Heart right ventricle (tissue), 16 donors: ENCODE measurements around the gene ARHGEF19. TPM values are rescaled to one million over a fixed set of nuclear protein-coding genes. Genes with fewer than 3 reads are reported as not detected.
A peak's percentile ranks its signal among the peaks of the same experiment; 100 is the strongest.
"Not testable (repeated sequence)": the region's sequence is repeated elsewhere in the genome, so short reads cannot be mapped to it uniquely, and the experiment has no call there.

Experiments used
- ATAC-seq, 8 donors: fragments of 200-7000 bp; cut with Tn5 transposase; one replicate each; pipeline ENCODE4 v1.9.1; 2020; ENCODE audit warnings: mild to moderate bottlenecking in 8 of 8, moderate library complexity in 8 of 8, moderate number of reproducible peaks in 1 of 8
- DNase-seq, 2 donors: peaks; one replicate each; pipeline ENCODE4 v3.0.0-alpha.2; 2020
- H3K27ac ChIP-seq, 10 donors: fragments of 200-600 bp; sonication (generic) in 2 of 10; one replicate each; pipeline versions ENCODE4 v1.5.0 to v1.8.0; 2020 to 2022; ENCODE audit warnings: mild to moderate bottlenecking in 3 of 10
- H3K27me3 ChIP-seq, 7 donors: fragments of 200-600 bp; one replicate each; pipeline ENCODE4 v1.8.0; 2021 to 2022; ENCODE audit warnings: mild to moderate bottlenecking in 2 of 7
- H3K36me3 ChIP-seq, 9 donors: fragments of 200-600 bp; sonication (generic) in 1 of 9; one replicate each; pipeline versions ENCODE4 v1.5.0 to v1.8.0; 2020 to 2022; ENCODE audit warnings: mild to moderate bottlenecking in 2 of 9
- H3K4me1 ChIP-seq, 9 donors: fragments of 200-600 bp; sonication (generic) in 1 of 9; one replicate each; pipeline versions ENCODE4 v1.5.0 to v1.8.0; 2020 to 2022; ENCODE audit warnings: mild to moderate bottlenecking in 4 of 9
- H3K4me3 ChIP-seq, 10 donors: fragments of 200-600 bp; sonication (generic) in 2 of 10; one replicate each; pipeline versions ENCODE4 v1.5.0 to v1.8.0; 2020 to 2022; ENCODE audit warnings: mild to moderate bottlenecking in 7 of 10, moderate library complexity in 2 of 10
- H3K9me3 ChIP-seq, 11 donors: fragments of 200-600 bp in 10 of 11; sonication (generic) in 2 of 11; one replicate each; pipeline versions ENCODE4 v1.5.0 to v1.8.0; 2013 to 2022; ENCODE audit warnings: mild to moderate bottlenecking in 2 of 11, control low read depth in 1 of 11, moderate library complexity in 1 of 11
- WGBS, 2 donors: extraction: QIAGEN DNeasy Blood & Tissue Kit; methylation state at CpG; one replicate each; pipeline ENCODE4 v1.1.7; 2013; ENCODE audit warnings: inconsistent platforms in 1 of 2; 5-methylcytosine and 5-hydroxymethylcytosine counted together
- intact Hi-C, 10 donors: fragments of 100-400 bp; cut with DNase I; formaldehyde crosslinking; loops; one replicate each; pipeline versions ENCODE4 v1.11.1 to v1.14.2; 2022
- polyA plus RNA-seq, 2 donors: library from polyadenylated mRNA; stranded (reverse); fragments of 200-250 nt; gene quantifications; one replicate each; pipeline ENCODE4 v1.2.3, GENCODE V29; 2013
- total RNA-seq, 10 donors: library from RNA; stranded (reverse); fragmentation: NEBNext Ultra II Directional in 3 of 10; extraction: Animal tissue kit (Norgen Biotek cat#: 25700) in 3 of 10; gene quantifications; one replicate each; pipeline versions ENCODE4 v1.2.1 to v1.2.4, GENCODE V29; 2021 to 2023
- TF ChIP-seq, protein P1 (sequence below), 9 donors: fragments of 200-600 bp; sonication (generic) in 2 of 9; IDR thresholded peaks; one replicate each; pipeline versions ENCODE4 v1.5.0 to v1.8.0; 2021 to 2022; ENCODE audit warnings: antibody characterized with exemption in 9 of 9, mild to moderate bottlenecking in 5 of 9, moderate library complexity in 1 of 9
- donor health status: Arrhythmogenic right ventricular cardiomyopathy.
- donor health status: ischemic (EF 13 %, LVEDD 7.1; RV severe dilation, severe dysfunction).
- donor health status: healthy with polysubstance abuse.
- donor health status: DM: no; HTN: yes; CAD: no.
- donor health status: DM: no; HTN: no; CAD: no.
- donor health status: ischemic (EF 25% LVEDD 6.9; RV normal size, moderate dysfunction).
- donor health status: ischemic (EF 25% LVEDD 5.7; RV mildly dilated, moderate dysfunction).
- donor health status: healthy.
- donor health status: DM: yes; HTN: yes; CAD: no.
- donor health status: Ischemic cardiomyopathy.
- donor health status: ischemic (EF 35%, LVEDD 5.7; RV mildly dilated, moderate dysfunction).
- donor health status: nonischemic (EF 11% LVEDD 7.7; RV severe dilation, severe dysfunction).
- donor health status: DM: yes; HTN: yes; CAD: no.
- donor health status: PGD.
- donor health status: ischemic (EF 29% LVEDD 5.4; RV normal size, mild dysfunction).
- donor health status: nonischemic (EF 23%, LVEDD 6.1; RV moderate dilation, normal function).

The ARHGEF19 gene
- total and polyA plus RNA-seq, 12 donors, result 0.49 to 5.4 (median 1.6) TPM

DNA sequence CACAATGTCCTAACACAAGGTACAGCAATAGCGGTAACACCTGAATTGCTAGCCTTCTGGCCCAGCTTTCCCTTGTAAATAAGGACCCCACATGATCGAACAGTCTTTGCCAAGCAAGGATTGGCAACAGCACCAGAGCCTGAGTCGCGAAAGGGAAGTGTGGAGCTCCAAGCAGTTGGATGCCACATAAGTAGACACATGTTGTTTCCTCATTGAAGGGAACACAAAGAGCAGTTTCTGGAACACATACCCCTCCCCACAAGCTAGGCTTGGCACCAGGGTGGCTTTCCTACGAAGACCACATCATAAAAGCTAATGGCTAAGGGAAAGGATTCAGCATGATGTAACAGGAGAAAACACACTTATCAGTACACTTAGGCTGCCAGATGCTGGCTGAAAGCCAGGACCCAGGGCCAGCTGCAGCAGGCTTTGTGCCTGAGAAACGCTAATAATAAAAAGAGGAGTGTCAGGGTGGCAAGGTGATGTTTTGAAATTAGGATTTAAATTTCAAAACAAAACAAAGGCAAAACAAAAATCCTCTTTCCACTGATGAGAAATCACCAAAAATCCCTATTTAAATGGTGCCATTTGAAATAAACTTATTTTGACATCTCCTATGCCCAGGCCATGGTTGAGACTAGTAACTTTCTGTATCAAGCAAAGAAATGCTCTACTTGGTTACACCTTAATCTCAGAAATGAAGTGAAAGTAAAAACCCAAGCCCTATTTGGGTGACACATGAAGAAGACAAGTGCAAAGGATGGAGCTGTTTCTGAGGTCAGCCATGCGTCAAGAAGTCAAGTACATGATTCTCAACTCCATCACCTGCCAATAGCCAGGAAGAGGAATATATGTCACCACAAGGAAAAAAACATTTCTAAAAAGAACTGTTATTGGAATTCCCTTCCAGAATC lies 36.4 kb upstream of the ARHGEF19 start:
- Histone ChIP-seq H3K27ac (peak overlapping the region; percentile 50 to 97 (median 72)), H3K4me3 (no peak overlapping the region), H3K27me3 (no peaks in the 10 kb centered on the region), H3K4me1 (peaks cover 26 to 72% (median 58%) of the 10 kb centered on the region in 9 donors), H3K9me3 (no peaks in the 10 kb centered on the region), H3K36me3 (peaks cover 0 to 56% (median 11%) of the 10 kb centered on the region in 9 donors)
- DNase-seq, result peak; percentile 71 to 83
- TF ChIP-seq, protein P1, sequence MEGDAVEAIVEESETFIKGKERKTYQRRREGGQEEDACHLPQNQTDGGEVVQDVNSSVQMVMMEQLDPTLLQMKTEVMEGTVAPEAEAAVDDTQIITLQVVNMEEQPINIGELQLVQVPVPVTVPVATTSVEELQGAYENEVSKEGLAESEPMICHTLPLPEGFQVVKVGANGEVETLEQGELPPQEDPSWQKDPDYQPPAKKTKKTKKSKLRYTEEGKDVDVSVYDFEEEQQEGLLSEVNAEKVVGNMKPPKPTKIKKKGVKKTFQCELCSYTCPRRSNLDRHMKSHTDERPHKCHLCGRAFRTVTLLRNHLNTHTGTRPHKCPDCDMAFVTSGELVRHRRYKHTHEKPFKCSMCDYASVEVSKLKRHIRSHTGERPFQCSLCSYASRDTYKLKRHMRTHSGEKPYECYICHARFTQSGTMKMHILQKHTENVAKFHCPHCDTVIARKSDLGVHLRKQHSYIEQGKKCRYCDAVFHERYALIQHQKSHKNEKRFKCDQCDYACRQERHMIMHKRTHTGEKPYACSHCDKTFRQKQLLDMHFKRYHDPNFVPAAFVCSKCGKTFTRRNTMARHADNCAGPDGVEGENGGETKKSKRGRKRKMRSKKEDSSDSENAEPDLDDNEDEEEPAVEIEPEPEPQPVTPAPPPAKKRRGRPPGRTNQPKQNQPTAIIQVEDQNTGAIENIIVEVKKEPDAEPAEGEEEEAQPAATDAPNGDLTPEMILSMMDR (IDR thresholded peaks at IDR 0.05), result no peak
- peak; percentile 56 to 85 (median 77) for ATAC-seq
- intact Hi-C loops, result loop anchor here in 7 of 10 donors (5.0 to 10.0 kb wide), 4 partner anchors 103 to 167 kb away; partner anchors contain the start of genes FBXO42 (in 3 of the 7) and SZRD1 (in 2 of the 7)
- WGBS, 2 donors, result 17 to 23% methylated on average over 7 of the region's 7 CpGs

DNA sequence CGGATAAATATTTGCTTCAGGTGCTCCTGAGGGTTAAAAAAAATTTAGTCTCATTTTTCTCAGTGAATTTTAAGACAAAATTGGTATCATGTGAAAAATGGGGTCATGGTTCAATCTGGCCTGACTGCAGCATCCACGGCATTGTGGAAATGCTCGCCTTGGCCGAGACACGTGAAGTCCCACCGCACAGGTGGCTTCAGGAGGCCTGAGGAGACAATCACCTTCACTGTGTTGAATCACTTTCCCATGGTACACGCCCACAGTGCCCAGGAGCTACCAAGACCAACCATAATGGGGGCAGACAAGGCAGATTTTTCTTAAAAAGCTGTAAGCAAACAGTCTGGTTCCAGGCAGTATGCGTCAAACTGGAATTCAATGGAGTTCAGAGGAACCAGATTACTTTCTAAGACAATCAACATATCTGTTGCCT lies 35.6 kb upstream of the ARHGEF19 start:
- Histone ChIP-seq H3K27ac (peak overlapping the region; percentile 50 to 97 (median 72)), H3K27me3 (no peaks in the 10 kb centered on the region), H3K36me3 (peaks cover 0 to 48% (median 11%) of the 10 kb centered on the region in 9 donors), H3K4me3 (no peak overlapping the region), H3K9me3 (no peaks in the 10 kb centered on the region), H3K4me1 (peaks cover 26 to 71% (median 54%) of the 10 kb centered on the region in 9 donors)
- DNase-seq, result no peak
- peak in 2 of 8 donors; percentile 1 to 19 for ATAC-seq
- TF ChIP-seq, protein P1 (IDR thresholded peaks at IDR 0.05), result no peak
- intact Hi-C loops, result loop anchor here in 7 of 10 donors (5.0 to 10.0 kb wide), 4 partner anchors 104 to 166 kb away; partner anchors contain the start of genes FBXO42 (in 3 of the 7) and SZRD1 (in 2 of the 7)
- WGBS, 2 donors, result 85 to 88% methylated on average over 8 of the region's 8 CpGs

DNA sequence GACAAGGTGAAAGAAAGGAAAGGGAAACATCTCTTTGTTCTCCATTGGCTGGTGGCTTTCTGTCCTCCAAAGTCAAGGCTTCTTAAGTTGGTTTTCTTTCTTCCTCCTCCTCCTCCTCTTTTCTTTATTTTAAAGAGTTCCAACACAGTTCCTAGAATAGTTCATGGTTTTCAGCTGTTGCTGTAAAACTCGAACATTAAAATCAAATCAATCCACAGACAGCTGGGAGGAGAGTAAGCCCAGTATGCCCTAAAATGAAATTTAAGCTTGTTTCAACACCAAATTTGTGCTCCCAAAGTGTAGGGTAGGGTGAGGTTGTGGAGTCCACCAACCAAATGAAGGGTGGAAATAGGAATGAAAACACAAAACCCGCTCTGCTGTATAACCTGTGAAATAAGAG lies 35.0 kb upstream of the ARHGEF19 start:
- Histone ChIP-seq H3K9me3 (no peaks in the 10 kb centered on the region), H3K27ac (peak overlapping the region in 9 of 10 donors; percentile 50 to 97 (median 74)), H3K27me3 (no peaks in the 10 kb centered on the region), H3K4me3 (no peak overlapping the region), H3K4me1 (peaks cover 26 to 71% (median 54%) of the 10 kb centered on the region in 9 donors), H3K36me3 (peaks cover 0 to 42% (median 11%) of the 10 kb centered on the region in 9 donors)
- intact Hi-C loops, result loop anchor here in 7 of 10 donors (5.0 to 10.0 kb wide), 4 partner anchors 105 to 165 kb away; partner anchors contain the start of genes FBXO42 (in 3 of the 7) and SZRD1 (in 2 of the 7)
- WGBS, 2 donors, result 83 to 93% methylated on average over 2 of the region's 2 CpGs
- DNase-seq, result no peak
- no peak for ATAC-seq
- TF ChIP-seq, protein P1 (IDR thresholded peaks at IDR 0.05), result no peak

DNA sequence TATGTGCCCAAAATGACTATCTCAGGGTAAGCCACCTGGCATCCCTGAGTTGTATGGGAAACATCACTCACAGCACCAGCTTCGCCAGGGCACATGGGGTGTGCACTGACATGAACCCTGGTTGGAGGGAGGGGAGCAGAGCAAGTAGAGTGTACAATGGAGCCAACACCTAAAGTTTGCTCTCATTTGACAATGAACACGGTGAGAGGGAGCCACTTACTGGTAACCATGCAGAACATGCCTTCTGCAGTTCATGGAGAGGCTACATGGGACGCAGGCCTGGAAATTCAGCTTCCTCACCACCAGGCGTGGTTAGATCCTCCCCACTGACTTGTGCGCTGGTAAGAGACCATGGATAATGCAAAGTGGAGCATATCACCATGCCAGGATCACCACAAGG lies 34.5 kb upstream of the ARHGEF19 start:
- WGBS, 2 donors, result 56 to 68% methylated on average over 5 of the region's 5 CpGs
- peak overlapping the region in 9 of 10 donors; percentile 50 to 97 (median 74) for H3K27ac ChIP-seq
- H3K4me3 ChIP-seq, result no peak overlapping the region
- H3K36me3 ChIP-seq, result peaks cover 0 to 37% (median 8%) of the 10 kb centered on the region in 9 donors
- peak in 7 of 8 donors; percentile 10 to 49 (median 40) for ATAC-seq
- no peaks in the 10 kb centered on the region for H3K9me3 ChIP-seq
- intact Hi-C loops, result loop anchor here in 7 of 10 donors (5.0 to 10.0 kb wide), 4 partner anchors 105 to 165 kb away; partner anchors contain the start of genes FBXO42 (in 3 of the 7) and SZRD1 (in 2 of the 7)
- no peaks in the 10 kb centered on the region for H3K27me3 ChIP-seq
- TF ChIP-seq, protein P1 (IDR thresholded peaks at IDR 0.05), result peak in 3 of 9 donors; percentile 21 to 29 (median 26)
- DNase-seq, result peak in 1 of 2 donors; percentile 22
- peaks cover 26 to 71% (median 54%) of the 10 kb centered on the region in 9 donors for H3K4me1 ChIP-seq

DNA sequence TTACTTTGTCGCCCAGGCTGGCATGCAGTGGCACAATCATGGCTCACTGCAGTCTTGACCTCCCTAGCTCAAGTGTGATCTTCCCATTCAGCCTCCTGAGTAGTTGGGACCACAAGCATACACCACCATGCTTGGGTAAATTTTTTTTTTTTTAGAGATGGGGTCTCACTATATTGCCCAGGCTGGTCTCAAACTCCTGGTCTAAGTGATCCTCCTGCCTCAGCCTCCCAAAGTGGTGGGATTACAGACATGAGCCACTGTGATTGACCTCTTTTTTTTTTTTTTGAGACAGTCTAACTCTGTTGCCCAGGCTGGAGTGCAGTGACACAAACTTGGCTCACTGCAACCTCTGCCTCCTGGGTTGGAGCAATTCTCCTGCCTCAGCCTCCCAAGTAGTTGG lies 33.8 kb upstream of the ARHGEF19 start:
- H3K36me3 ChIP-seq, result peaks cover 0 to 30% (median 2%) of the 10 kb centered on the region in 9 donors
- not testable (repeated sequence) for H3K27me3 ChIP-seq, H3K9me3 ChIP-seq, ATAC-seq, DNase-seq, H3K4me3 ChIP-seq
- H3K27ac ChIP-seq, result peak overlapping the region in 4 of 10 donors; percentile 74 to 97 (median 84)
- 97 to 100% methylated on average over 1 of the region's 1 CpG for WGBS, 2 donors
- H3K4me1 ChIP-seq, result peaks cover 26 to 69% (median 54%) of the 10 kb centered on the region in 9 donors
- intact Hi-C loops, result loop anchor here in 7 of 10 donors (5.0 to 10.0 kb wide), 4 partner anchors 106 to 164 kb away; partner anchors contain the start of genes FBXO42 (in 3 of the 7) and SZRD1 (in 2 of the 7)
